GM23338 (cell line): ENCODE results near the gene COL1A1. TPM values are rescaled to one million over a fixed set of nuclear protein-coding genes. Genes with fewer than 3 reads are reported as not detected.

ENCODE experiments used
- ATAC-seq: fragments of 200-7000 bp; cut with Tn5 transposase; 3 replicates; pipeline ENCODE4 v1.9.1; 2020
- DNase-seq: peaks from one replicate; pipeline ENCODE4 v3.0.0-alpha.2; 2015; ENCODE audit warnings: low spot score
- H2AFZ ChIP-seq: fragments of 200-600 bp; sonication (generic); 2 replicates; pipeline ENCODE4 v1.8.0; 2016; ENCODE audit warnings: antibody characterized with exemption, mild to moderate bottlenecking, moderate library complexity
- H3F3A ChIP-seq: fragments of 200-600 bp; sonication (generic); replicated peaks from 2 replicates; pipeline ENCODE4 v1.8.0; 2017; ENCODE audit warnings: antibody characterized with exemption, mixed run types, low read depth
- H3K27ac ChIP-seq: fragments of 200-600 bp; sonication (generic); 2 replicates; pipeline ENCODE4 v1.6.1; 2016; ENCODE audit warnings: low read depth
- H3K27me3 ChIP-seq: fragments of 200-600 bp; sonication (generic); 2 replicates; pipeline ENCODE4 v1.8.0; 2016; ENCODE audit warnings: mild to moderate bottlenecking, mixed run types, moderate library complexity; ENCODE audit not compliant: insufficient read depth
- H3K36me3 ChIP-seq: fragments of 200-600 bp; sonication (generic); 2 replicates; pipeline ENCODE4 v1.8.0; 2016; ENCODE audit warnings: mild to moderate bottlenecking; ENCODE audit not compliant: insufficient read depth
- H3K4me1 ChIP-seq: fragments of 200-600 bp; sonication (generic); 2 replicates; pipeline ENCODE4 v1.8.0; 2016; ENCODE audit warnings: mild to moderate bottlenecking, moderate library complexity; ENCODE audit not compliant: insufficient read depth
- H3K4me2 ChIP-seq: fragments of 200-600 bp; sonication (generic); 2 replicates; pipeline ENCODE4 v1.7.1; 2017; ENCODE audit warnings: mixed run types
- H3K4me3 ChIP-seq: fragments of 200-600 bp; sonication (generic); 2 replicates; pipeline ENCODE4 v1.6.1; 2016; ENCODE audit warnings: mixed run types
- H3K79me2 ChIP-seq: fragments of 200-600 bp; sonication (generic); replicated peaks from 2 replicates; pipeline ENCODE4 v1.8.0; 2017; ENCODE audit warnings: mild to moderate bottlenecking; ENCODE audit not compliant: insufficient read depth
- H3K9me2 ChIP-seq: fragments of 200-600 bp; sonication (generic); 2 replicates; pipeline ENCODE4 v1.8.0; 2017; ENCODE audit not compliant: insufficient read depth
- H4K20me1 ChIP-seq: fragments of 200-600 bp; sonication (generic); replicated peaks from 2 replicates; pipeline ENCODE4 v1.8.0; 2017; ENCODE audit warnings: mild to moderate bottlenecking; ENCODE audit not compliant: insufficient read depth
- H3K27ac Mint-ChIP-seq: 2 replicates; pipeline ENCODE4 v1.8.0; 2020; ENCODE audit warnings: inconsistent platforms, mild to moderate bottlenecking, moderate library complexity, mixed read lengths
- H3K27me3 Mint-ChIP-seq: 3 replicates; pipeline ENCODE4 v1.8.0; 2022; ENCODE audit warnings: low read depth, mild to moderate bottlenecking, moderate library complexity, mixed read lengths, inconsistent platforms; ENCODE audit not compliant: insufficient read depth, poor library complexity
- H3K36me3 Mint-ChIP-seq: 3 replicates; pipeline ENCODE4 v1.8.0; 2021; ENCODE audit warnings: low read depth, mild to moderate bottlenecking, inconsistent platforms, moderate library complexity, mixed read lengths
- H3K4me1 Mint-ChIP-seq: 3 replicates; pipeline ENCODE4 v1.8.0; 2020; ENCODE audit warnings: mild to moderate bottlenecking, inconsistent platforms, mixed read lengths
- H3K4me3 Mint-ChIP-seq: 3 replicates; pipeline ENCODE4 v1.8.0; 2021; ENCODE audit warnings: moderate library complexity, mild to moderate bottlenecking, inconsistent platforms, mixed read lengths
- H3K9me3 Mint-ChIP-seq: 3 replicates; pipeline ENCODE4 v1.8.0; 2020; ENCODE audit warnings: moderate library complexity, mild to moderate bottlenecking, inconsistent platforms, mixed read lengths
- CREB1 ChIP-seq: fragments of 250-450 bp; sonication (Bioruptor Pico); IDR thresholded peaks from 2 replicates; pipeline ENCODE4 v1.5.0; 2020; ENCODE audit warnings: low read depth, mild to moderate bottlenecking, moderate library complexity
- CTCF ChIP-seq, 2 experiments: fragments of 200-600 bp in 1 of 2; sonication (generic) in 1 of 2; conservative IDR thresholded peaks; 2 replicates each; pipeline versions ENCODE4 v1.5.1 to v1.6.1; 2016 to 2017; ENCODE audit warnings: antibody characterized with exemption in 2 of 2, low read depth in 2 of 2, mild to moderate bottlenecking in 2 of 2, moderate library complexity in 1 of 2
- EZH2 ChIP-seq: fragments of 200-600 bp; sonication (generic); IDR thresholded peaks from one replicate; pipeline ENCODE4 v1.8.0; 2017; ENCODE audit warnings: antibody characterized with exemption, mild to moderate bottlenecking, low read depth; ENCODE audit not compliant: unreplicated experiment
- STAT1 ChIP-seq: IDR thresholded peaks from one replicate; pipeline ENCODE4 v1.6.1; 2016; ENCODE audit warnings: antibody characterized with exemption; ENCODE audit not compliant: unreplicated experiment
- polyA plus RNA-seq: library from polyadenylated mRNA; unstranded; fragments of >200 nt; fragmentation: Nextera tagmentation; extraction: Ambion mirVana; gene quantifications from 2 replicates; pipeline ENCODE4 v1.2.1, GENCODE V29; 2016
- total RNA-seq: library from RNA; depleted of rRNA; stranded (reverse); fragments of >200 nt; shearing (Covaris generic); gene quantifications from 2 replicates; pipeline ENCODE4 v1.2.3, GENCODE V29; 2014

Gene COL1A1
- total and polyA plus RNA-seq, 2 experiments from 2014 or later = 21.2 to 34.3 TPM

GRCh38 chr17:50213026-50214022 is 11.9 kb upstream of the COL1A1 start:
- Mint-ChIP-seq H3K36me3 (no peaks in the 10 kb centered on the region; the same call in 2 of the 3 replicates), H3K27ac (no peak overlapping the region; the same call in 1 of the 2 replicates), H3K4me1 (peaks cover 48% of the 10 kb centered on the region), H3K27me3 (peaks cover 28% of the 10 kb centered on the region), H3K4me3 (no peak overlapping the region), H3K9me3 (no peaks in the 10 kb centered on the region; the same call in 2 of the 3 replicates)
- H3K27me3 ChIP-seq = peaks cover 3% of the 10 kb centered on the region; the same call in 1 of the 2 replicates
- DNase-seq = peak; percentile 60
- H3F3A ChIP-seq = 0 out of 2 replicates have a peak, but pooled peaks cover 5% of the 10 kb centered on the region
- H3K36me3 ChIP-seq = no peaks in the 10 kb centered on the region
- no peaks in the 10 kb centered on the region for H4K20me1 ChIP-seq
- H3K4me3 ChIP-seq = no peak overlapping the region
- TF ChIP-seq CTCF (conservative IDR thresholded peaks at IDR 0.05; ENCODE audit: low read depth in 2 of 2) = peak in 1 of 2 experiments; percentile 29; a peak in 2 of 4 replicates
- no peak for TF ChIP-seq CREB1
- no peaks in the 10 kb centered on the region for H3K79me2 ChIP-seq
- H2AFZ ChIP-seq = no peak overlapping the region
- peaks cover 28% of the 10 kb centered on the region for H3K4me1 ChIP-seq
- no peaks in the 10 kb centered on the region for H3K9me2 ChIP-seq
- ATAC-seq = peak; percentile 50
- H3K4me2 ChIP-seq = no peak overlapping the region
- no peak overlapping the region for H3K27ac ChIP-seq

- no peak for TF ChIP-seq STAT1
- no peak for TF ChIP-seq EZH2
- H3K36me3 Mint-ChIP-seq = no peaks in the 10 kb centered on the region; the same call in 2 of the 3 replicates
- Histone ChIP-seq H3K9me2 (no peaks in the 10 kb centered on the region), H3K79me2 (no peaks in the 10 kb centered on the region), H2AFZ (peak overlapping the region; percentile 20; the same call in 1 of the 2 replicates), H3K36me3 (no peaks in the 10 kb centered on the region), H3K4me2 (peak overlapping the region; percentile 51; the same call in 1 of the 2 replicates), H3K4me3 (no peak overlapping the region), H3K27ac (no peak overlapping the region), H3K4me1 (peaks cover 38% of the 10 kb centered on the region), H3K27me3 (peaks cover 3% of the 10 kb centered on the region; the same call in 1 of the 2 replicates), H4K20me1 (no peaks in the 10 kb centered on the region), H3F3A (0 out of 2 replicates have a peak, but pooled peaks cover 5% of the 10 kb centered on the region)
- H3K4me3 Mint-ChIP-seq = no peak overlapping the region
- no peaks in the 10 kb centered on the region; the same call in 2 of the 3 replicates for H3K9me3 Mint-ChIP-seq
- peaks cover 30% of the 10 kb centered on the region for H3K27me3 Mint-ChIP-seq
- ATAC-seq = no peak
- H3K27ac Mint-ChIP-seq = no peak overlapping the region
- DNase-seq = no peak
- peaks cover 58% of the 10 kb centered on the region for H3K4me1 Mint-ChIP-seq
Measured at GRCh38 chr17:50212121-50212843, 10.9 kb upstream of the COL1A1 start.
